CD4-positive, alpha-beta T cell treated with Interleukin-2 at 100 ng/mL for 4 hours (primary cell): ENCODE measurements around the gene CTLA4.
A peak's percentile ranks its signal among the peaks of the same experiment; 100 is the strongest.
"Not testable (repeated sequence)": the region's sequence is repeated elsewhere in the genome, so short reads cannot be mapped to it uniquely, and the experiment has no call there.

Experiments used
- DNase-seq: peaks from one replicate; pipeline ENCODE4 v3.0.0-alpha.2; 2020; ENCODE audit warnings: low spot score

Gene CTLA4

DNA sequence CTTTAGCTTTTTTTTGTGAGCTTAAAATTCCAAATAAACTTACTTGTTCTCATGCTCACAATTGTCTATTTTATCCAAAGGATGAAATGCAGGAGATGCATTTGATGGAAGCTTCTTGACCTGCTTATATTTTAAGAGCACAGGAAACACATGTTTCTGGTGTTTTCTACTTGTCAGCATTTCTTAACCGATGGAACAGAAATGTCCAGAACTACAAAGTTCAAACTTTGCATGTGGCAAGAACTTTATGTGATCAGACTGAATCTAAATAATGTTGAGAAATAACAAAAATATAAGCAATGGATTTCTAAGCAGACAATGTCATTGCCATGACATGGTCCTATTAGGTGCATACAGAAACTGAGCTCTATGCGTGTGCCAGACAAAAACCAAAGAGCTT, 9.9 kb upstream of the CTLA4 start:
- no peak for DNase-seq

DNA sequence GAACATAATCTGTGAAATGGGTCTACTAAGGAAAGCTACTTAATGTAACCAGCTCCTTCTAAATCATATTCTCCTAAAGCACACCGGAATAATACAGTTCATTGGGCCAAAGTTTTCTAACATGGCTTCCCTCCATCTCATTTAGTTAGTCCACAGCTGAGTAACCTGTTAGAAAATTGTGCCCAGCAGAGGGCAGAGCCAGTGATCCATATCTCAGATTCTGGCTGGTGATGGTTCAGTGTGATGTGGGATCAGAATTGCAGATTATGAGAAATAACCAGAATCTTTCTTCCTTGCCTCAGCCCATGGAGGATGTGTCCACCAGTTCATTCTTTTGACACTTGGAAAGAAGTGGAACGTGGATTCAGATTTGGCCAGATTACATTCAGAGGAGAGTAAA, 9.4 kb upstream of the CTLA4 start:
- DNase-seq: peak; percentile 48

DNA sequence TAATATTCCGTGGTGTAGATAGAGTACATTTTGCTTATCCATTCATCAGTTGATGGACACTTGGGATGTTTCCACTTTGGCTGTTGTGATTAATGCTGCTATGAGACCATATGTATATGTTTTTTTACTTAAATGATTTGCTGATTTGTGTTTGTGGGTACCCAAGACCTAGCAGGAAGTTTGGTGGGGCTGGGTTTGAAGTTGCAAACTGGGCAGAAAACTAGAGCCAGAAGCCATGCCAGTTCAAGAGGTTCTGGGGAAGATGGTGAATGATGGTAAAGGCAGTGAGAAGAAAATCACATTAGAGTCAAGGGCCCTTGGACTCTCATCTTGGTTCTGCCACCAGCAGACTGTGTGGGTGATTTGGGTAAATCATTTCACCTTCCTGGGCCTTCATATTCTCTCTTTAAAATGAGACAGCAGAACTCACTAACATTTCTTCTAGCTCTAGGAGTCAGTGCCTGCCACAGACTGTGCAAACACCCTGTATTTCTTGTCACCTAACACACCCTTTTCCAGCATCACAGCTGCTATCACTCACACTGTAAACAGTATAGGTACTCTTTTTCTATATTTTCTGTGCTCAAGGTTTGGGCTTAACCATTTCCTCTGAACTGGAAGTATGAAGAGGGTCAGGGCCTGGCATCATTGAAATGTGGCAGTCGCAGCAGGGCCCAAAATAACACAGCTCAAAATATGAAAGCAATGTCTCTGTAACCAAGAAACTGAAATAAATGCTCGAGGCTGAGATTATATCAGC, 8.4 kb upstream of the CTLA4 start:
- no peak for DNase-seq

DNA sequence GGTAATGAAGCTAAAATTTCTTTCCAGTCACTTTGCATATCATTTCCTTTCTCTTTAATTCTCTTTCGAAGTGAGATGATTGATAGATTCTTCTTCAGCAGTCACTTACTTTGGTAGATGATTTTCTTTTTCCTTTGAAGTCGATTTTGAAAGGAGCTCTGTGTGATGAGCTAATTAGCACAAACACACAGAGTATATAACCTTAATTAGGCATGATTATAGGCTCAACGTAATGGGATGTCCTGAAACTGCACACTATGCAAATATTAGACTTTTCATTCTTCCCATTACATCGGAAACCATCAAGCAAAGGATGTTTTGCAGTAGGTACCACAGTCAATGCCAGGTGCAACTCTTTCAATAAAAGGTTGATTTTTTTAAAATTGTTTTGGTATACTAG, 6.4 kb upstream of the CTLA4 start:
- peak; percentile 27 for DNase-seq

DNA sequence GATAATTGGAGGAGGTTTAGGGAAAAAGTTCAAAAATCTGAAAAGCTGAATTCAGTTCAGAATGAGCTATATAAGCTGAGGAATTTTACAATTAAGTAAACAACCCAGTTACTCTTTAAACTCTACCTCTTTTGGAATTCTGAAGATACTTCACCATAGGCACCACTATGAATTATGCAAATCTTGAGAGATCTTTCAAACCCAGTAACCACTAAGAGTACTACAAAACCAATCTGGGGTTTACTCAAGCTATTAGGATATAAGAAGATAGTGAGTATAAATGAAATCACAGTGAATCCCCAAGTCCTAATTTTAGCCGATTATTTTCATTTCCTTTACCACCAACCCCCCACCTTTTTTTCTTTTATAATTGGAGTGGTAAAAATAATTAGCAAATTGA, 6.0 kb upstream of the CTLA4 start:
- no peak for DNase-seq

DNA sequence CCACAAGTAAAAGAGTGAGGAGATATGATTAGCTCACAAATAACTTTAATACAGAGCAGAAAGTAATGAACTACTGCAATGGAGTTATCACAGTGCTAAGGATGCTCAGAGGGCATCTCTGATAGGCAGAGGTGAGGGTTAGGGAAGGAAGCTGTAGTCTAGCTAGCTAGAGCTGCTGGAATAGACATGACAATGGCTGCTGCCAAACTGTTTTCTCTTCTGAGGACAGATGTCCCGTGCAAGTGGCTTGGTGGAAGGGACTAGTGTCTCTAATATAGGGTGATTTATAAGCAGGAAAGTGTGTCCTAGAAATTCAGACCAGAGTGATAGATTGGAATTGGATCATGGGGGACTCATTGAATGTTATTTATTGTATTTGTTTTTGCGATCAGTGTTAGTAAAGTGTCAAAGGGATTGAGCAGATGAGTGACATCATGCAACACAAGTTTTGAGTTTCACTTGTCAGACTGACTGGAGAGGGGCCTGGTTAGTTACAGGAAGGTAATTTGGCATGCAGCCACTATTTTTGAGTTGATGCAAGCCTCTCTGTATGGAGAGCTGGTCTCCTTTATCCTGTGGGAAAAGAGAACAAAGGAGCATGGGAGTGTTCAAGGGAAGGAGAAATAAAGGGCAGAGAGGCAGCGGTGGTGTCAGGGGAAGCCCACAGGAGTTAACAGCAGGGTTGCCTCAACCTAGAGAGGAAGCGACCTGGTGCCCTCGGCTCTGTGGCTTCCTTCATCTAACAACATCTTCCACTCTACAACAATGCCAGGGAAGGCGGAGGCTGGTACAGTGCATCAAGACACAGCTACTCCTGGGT, 1.9 kb downstream of the CTLA4 start:
- peak; percentile 63 for DNase-seq

DNA sequence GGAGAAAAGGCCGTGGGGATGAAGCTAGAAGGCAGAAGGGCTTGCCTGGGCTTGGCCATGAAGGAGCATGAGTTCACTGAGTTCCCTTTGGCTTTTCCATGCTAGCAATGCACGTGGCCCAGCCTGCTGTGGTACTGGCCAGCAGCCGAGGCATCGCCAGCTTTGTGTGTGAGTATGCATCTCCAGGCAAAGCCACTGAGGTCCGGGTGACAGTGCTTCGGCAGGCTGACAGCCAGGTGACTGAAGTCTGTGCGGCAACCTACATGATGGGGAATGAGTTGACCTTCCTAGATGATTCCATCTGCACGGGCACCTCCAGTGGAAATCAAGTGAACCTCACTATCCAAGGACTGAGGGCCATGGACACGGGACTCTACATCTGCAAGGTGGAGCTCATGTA, 2.9 kb downstream of the CTLA4 start:
- no peak for DNase-seq

DNA sequence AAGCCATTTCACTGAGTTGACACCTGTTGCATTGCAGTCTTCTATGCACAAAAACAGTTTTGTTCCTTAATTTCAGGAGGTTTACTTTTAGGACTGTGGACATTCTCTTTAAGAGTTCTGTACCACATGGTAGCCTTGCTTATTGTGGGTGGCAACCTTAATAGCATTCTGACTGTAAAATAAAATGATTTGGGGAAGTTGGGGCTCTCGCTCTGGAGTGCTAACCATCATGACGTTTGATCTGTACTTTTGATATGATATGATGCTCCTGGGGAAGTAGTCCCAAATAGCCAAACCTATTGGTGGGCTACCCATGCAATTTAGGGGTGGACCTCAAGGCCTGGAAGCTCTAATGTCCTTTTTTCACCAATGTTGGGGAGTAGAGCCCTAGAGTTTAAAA, 3.4 kb downstream of the CTLA4 start:
- DNase-seq: no peak

DNA sequence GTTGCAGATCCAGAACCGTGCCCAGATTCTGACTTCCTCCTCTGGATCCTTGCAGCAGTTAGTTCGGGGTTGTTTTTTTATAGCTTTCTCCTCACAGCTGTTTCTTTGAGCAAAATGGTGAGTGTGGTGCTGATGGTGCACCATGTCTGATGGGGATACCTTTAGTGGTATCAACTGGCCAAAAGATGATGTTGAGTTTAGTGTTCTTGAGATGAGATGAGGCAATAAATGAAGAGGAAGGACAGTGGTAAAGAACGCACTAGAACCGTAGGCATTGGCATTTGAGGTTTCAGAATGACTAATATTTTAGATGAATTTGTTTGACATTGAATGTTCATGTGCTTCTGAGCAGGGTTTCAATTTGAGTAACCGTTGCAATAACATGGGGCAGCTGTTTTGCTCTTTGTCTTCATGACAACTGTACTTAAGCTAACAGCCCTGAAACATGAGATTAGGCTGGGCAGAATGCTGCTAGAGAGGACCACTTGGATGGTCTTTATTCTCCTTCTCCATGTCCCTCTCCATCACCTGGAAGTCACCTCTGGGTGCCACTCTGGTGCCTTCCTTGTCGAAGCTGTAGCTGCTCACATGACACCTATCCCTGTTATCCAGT, 3.9 kb downstream of the CTLA4 start:
- DNase-seq: peak; percentile 65

DNA sequence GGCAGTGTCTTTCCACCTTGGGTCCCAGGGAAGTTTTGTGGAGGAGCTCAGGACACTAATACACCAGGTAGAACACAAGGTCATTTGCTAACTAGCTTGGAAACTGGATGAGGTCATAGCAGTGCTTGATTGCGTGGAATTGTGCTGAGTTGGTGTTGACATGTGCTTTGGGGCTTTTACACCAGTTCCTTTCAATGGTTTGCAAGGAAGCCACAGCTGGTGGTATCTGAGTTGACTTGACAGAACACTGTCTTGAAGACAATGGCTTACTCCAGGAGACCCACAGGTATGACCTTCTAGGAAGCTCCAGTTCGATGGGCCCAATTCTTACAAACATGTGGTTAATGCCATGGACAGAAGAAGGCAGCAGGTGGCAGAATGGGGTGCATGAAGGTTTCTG, 5.9 kb downstream of the CTLA4 start:
- DNase-seq: no peak

DNA sequence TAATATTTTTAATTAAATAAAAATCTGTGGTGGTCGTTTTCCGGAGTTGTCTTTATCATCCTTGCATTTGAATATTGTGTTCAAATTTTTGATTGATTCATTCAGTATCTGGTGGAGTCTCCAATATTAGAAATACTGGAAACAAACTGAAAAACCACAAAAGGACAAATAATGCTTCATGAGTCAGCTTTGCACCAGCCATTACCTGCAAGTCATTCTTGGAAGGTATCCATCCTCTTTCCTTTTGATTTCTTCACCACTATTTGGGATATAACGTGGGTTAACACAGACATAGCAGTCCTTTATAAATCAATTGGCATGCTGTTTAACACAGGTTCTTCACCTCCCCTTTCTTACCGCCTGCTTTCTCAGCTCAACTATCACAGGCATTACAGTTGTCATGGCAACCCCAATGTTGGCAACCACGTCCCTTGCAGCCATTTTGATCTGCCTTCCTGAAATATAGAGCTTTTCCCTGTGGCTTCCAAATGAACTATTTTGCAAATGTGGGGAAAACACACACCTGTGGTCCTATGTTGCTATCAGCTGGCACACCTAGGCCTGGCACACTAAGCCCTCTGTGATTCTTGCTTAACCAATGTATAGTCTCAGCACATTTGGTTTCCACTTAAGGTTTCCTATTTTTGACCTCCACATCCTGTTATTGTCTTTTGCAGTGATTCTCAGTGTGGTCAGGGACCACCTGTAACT, 6.5 kb downstream of the CTLA4 start:
- no peak for DNase-seq

DNA sequence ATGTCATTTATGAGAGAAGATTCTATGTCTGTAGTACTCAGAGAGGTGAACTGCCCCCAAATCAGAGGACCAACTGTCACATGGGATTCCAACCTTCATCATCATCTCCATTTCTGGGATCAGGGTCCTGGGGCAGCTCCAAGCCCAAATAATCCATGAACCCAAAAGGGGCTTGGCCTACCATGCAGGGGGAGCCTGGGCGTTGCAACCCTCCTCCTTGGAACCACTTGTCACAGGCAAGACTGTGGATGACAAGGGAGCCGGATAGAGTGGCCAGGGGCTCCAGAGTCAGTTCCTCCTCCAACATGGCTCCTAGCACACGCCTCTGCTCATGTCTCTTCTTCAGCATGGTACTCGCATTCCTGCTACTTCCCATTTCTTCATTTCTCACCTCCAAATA, 7.9 kb downstream of the CTLA4 start:
- no peak for DNase-seq

DNA sequence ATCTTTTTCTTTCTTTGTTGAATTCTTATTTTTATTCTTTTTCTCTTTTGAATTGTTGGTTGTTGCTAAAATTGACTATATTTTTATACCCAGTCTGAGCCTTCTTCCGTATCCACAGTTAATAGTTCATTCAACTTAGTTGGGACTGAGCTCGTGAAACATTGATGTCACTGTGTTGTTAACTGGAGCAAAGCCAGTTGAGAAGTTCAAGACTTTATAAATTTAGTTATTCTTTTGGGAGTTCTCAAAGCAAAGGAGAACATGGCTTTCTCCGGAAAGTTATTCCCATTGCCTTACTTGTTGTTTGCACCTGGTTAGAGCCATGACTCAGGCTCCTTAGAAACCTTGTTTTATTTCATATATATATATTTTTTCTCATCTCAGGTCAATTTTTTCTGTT, 8.8 kb downstream of the CTLA4 start:
- DNase-seq: no peak

DNA sequence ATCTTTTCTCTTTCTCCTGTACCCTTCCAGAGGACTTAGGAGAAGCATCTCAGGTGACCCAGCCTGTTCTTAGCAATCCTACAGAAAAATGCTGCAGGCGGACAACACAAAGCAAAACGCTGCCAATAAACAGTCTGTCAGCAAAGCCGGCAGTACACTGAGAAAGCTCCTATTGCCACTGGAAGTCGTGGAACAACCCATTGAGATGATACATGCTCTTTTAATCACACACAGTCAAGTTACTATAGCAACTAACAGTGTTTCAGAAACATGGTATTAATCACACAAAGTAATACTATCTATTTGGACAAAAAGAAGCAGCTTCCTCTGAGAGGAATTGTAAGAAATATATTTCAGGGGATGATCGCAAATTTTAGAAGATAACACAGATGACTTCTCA, 10.5 kb downstream of the CTLA4 start:
- no peak for DNase-seq

DNA sequence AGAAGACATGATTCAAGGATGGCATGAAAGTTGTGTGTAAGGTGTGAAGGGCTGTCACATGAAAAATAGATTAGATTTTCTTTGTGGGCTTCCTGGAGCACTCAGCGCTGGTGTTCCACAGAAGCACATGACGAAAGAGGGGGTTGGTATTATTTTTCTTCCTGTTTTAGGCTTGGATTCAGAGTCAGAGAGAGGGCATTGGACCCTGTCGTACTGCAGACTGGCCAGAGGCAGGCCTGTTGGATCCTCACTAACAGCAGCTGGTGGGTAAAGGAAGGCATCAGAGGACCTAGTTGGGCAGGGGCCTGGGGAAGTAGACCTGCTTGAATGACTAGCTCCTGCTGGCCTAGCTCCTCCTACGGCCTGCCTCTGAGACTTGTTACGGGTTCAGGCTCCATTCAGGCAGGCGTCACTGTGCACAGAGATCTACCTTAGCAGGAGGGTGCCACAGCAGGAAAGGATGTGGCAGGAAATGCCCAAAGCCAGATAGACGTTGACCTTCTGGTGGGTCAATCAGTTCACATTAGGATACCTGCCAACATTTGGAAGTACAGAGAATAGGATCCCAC, 13.1 kb downstream of the CTLA4 start:
- no peak for DNase-seq

DNA sequence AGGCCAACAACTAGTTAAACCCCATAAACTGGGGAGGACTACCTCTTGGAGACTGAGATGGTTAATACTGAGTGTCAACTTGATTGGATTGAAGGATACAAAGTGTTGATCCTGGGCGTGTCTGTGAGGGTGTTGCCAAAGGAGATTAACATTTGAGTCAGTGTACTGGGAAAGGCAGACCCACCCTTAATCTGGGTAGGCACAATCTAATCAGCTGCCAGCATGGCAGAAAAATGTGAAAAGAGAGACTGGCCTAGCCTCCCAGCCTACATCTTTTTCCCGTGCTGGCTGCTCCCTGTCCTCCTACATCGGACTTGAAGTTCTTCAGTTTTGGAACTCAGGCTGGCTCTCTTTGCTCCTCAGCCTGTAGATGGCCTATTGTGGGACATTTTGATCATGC, 13.6 kb downstream of the CTLA4 start:
- not testable (repeated sequence) for DNase-seq

DNA sequence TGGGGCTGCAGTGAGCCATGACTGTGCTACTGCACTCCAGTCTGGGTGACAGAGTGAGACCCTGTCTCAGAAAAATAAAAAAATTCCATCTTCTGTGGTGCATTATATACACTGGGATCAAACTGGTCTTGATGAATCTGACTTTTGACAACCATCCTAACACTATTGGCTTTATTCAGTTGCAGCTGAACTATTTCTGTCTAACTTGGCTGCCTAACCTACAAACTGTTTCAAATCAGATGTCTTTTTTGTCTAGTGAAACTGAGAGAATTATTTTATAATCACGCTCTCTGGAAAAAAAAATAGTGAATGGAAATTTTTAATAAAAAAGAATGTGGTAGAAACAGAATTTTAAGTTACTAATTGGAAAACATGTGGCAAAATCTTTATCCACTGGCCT, 15.0 kb downstream of the CTLA4 start:
- no peak for DNase-seq

DNA sequence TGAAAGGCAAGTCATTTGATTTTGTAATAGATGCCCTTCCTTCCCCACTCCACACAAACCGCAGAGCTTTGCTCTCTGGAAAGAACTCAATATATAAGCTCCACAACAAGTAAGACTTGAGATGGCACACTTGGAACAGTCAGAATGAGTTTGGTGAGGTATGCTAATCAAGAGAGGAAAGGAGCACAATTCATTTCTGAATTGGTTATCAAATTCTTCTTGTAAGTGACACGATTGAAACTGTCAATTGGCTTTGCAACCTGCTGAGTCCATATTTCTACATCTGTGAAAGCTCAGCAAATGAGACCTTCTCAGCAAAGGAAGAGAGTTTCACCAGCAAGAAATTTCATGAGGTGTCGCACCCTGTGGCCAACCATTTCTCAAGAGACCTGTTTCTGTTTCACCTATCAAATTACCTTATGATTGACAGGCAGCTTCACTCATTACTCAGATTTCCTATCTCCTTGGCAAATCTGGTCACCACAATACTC, 19.1 kb downstream of the CTLA4 start:
- DNase-seq: peak; percentile 30

DNA sequence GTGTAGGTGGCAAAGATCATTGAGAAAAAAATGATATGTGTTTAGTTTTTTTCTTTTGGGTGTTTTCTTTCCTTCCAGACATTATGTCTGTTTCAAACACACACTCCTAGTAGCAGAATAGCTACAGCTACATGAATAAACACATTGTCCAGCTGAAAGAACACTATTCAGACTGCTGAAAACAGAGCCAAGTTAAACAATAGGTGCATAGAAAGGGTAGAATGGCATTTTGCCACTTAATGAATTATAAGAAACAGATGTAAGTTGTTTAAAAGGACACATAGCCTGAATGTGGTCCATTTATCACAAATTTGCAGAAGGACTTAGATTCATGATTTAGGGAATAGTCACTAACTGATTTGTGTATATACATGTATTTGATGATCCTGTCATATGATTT, 20.1 kb downstream of the CTLA4 start:
- DNase-seq: no peak

DNA sequence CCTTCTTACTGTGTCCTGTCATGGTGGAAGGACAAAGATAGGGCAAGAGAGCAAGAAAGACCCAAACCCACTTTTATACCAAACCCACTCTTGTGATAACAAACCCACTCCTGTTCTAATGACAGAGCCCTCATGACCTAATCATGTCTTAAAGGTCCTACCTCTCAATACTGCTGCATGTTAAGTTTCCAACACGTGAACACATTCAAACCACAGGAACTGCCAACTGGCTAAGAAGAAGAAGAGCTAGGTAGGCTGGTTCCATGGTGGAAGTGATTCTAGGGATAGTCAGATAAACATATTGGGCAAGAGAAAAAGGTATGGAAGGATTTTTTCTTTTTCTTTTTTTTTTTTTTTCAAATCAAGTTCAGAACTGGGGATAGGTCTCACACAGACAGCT, 22.0 kb downstream of the CTLA4 start:
- DNase-seq: no peak

DNA sequence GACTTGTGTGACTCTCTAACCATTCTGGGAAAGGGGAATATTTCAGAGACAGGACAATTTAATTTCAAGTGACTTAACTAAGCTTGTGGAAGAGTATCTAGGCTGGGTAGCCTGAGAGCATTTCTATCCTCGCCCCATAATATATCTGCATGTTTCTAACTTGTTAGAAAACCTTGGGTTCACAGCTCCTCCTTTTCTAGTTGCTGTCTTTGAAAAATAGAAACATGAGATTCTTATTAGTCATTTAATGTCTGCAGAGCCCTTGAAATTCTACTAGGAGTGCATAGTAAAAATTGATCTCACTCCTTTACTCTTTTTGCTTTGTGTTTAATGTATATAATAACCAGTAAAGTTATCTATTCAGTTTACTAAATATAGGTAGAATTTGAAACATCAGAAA, 22.4 kb downstream of the CTLA4 start:
- no peak for DNase-seq

DNA sequence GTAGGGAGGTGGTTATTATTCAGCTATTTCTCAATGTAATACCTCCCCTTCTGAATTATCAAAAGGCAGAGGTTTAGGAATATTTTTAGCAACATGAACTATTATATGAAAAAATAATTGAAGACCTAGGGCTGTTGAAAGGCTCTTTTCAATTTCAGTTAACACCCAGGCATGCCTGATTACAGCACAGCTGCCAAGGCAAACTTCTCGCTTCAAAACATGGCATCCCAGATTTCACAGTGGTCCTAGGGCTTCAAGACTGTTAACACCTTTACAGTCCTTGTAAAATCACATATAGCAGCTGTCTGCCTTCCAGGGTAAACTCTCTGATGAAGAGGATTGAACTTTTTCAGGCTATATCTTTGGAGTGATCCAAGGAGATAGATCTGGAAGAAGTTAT, 23.2 kb downstream of the CTLA4 start:
- DNase-seq: no peak
